ENCODE measurements around the gene LRRC8D.

Gene LRRC8D

GRCh38 chr1:89863165-89863830 is 42.5 kb downstream of the LRRC8D start:
- H3K36me3 Mint-ChIP-seq = peaks cover 31% of the 10 kb centered on the region
- peak overlapping the region; percentile 85 for H3K27ac Mint-ChIP-seq
- H3K4me1 Mint-ChIP-seq (ENCODE audit: low read depth) = peaks cover 67% of the 10 kb centered on the region
- no peaks in the 10 kb centered on the region for H3K9me3 Mint-ChIP-seq (ENCODE audit: low read depth)
- H3K4me3 Mint-ChIP-seq = peak overlapping the region; percentile 9
- H3K27me3 Mint-ChIP-seq = no peaks in the 10 kb centered on the region

- peaks cover 76% of the 10 kb centered on the region for H3K4me1 Mint-ChIP-seq (ENCODE audit: low read depth)
- no peak overlapping the region for H3K27ac Mint-ChIP-seq
- H3K36me3 Mint-ChIP-seq = peaks cover 36% of the 10 kb centered on the region
- H3K4me3 Mint-ChIP-seq = no peak overlapping the region
- no peaks in the 10 kb centered on the region for H3K27me3 Mint-ChIP-seq
- H3K9me3 Mint-ChIP-seq (ENCODE audit: low read depth) = no peaks in the 10 kb centered on the region
These were observed 44.9 kb downstream of the LRRC8D start for GRCh38 chr1:89865498-89866382.

- H3K36me3 Mint-ChIP-seq = peaks cover 37% of the 10 kb centered on the region
- no peak overlapping the region for H3K4me3 Mint-ChIP-seq
- no peak overlapping the region for H3K27ac Mint-ChIP-seq
- H3K4me1 Mint-ChIP-seq (ENCODE audit: low read depth) = peaks cover 76% of the 10 kb centered on the region
- no peaks in the 10 kb centered on the region for H3K9me3 Mint-ChIP-seq (ENCODE audit: low read depth)
- H3K27me3 Mint-ChIP-seq = no peaks in the 10 kb centered on the region
These were observed 45.7 kb downstream of the LRRC8D start for GRCh38 chr1:89866568-89866967.

GRCh38 chr1:89870998-89871397 is 50.2 kb downstream of the LRRC8D start:
- Mint-ChIP-seq H3K4me3 (peak overlapping the region; percentile 1), H3K9me3 (ENCODE audit: low read depth) (no peaks in the 10 kb centered on the region), H3K27me3 (no peaks in the 10 kb centered on the region), H3K4me1 (ENCODE audit: low read depth) (peaks cover 73% of the 10 kb centered on the region), H3K27ac (peak overlapping the region; percentile 1), H3K36me3 (peaks cover 39% of the 10 kb centered on the region)

GRCh38 chr1:89871768-89872473 is 51.1 kb downstream of the LRRC8D start:
- Mint-ChIP-seq H3K27ac (no peak overlapping the region), H3K36me3 (peaks cover 41% of the 10 kb centered on the region), H3K9me3 (ENCODE audit: low read depth) (no peaks in the 10 kb centered on the region), H3K27me3 (no peaks in the 10 kb centered on the region), H3K4me3 (no peak overlapping the region), H3K4me1 (ENCODE audit: low read depth) (peaks cover 74% of the 10 kb centered on the region)

- Mint-ChIP-seq H3K4me1 (ENCODE audit: low read depth) (peaks cover 71% of the 10 kb centered on the region), H3K27ac (no peak overlapping the region), H3K36me3 (peaks cover 37% of the 10 kb centered on the region), H3K4me3 (no peak overlapping the region), H3K27me3 (no peaks in the 10 kb centered on the region), H3K9me3 (ENCODE audit: low read depth) (no peaks in the 10 kb centered on the region)
These were observed 51.7 kb downstream of the LRRC8D start for GRCh38 chr1:89872567-89872966.

GRCh38 chr1:89873288-89873687 is 52.5 kb downstream of the LRRC8D start:
- no peaks in the 10 kb centered on the region for H3K9me3 Mint-ChIP-seq (ENCODE audit: low read depth)
- no peaks in the 10 kb centered on the region for H3K27me3 Mint-ChIP-seq
- H3K36me3 Mint-ChIP-seq = peaks cover 36% of the 10 kb centered on the region
- no peak overlapping the region for H3K4me3 Mint-ChIP-seq
- H3K4me1 Mint-ChIP-seq (ENCODE audit: low read depth) = peaks cover 73% of the 10 kb centered on the region
- H3K27ac Mint-ChIP-seq = no peak overlapping the region

- H3K27ac Mint-ChIP-seq = no peak overlapping the region
- H3K27me3 Mint-ChIP-seq = no peaks in the 10 kb centered on the region
- H3K4me3 Mint-ChIP-seq = no peak overlapping the region
- peaks cover 33% of the 10 kb centered on the region for H3K36me3 Mint-ChIP-seq
- H3K9me3 Mint-ChIP-seq (ENCODE audit: low read depth) = no peaks in the 10 kb centered on the region
- peaks cover 71% of the 10 kb centered on the region for H3K4me1 Mint-ChIP-seq (ENCODE audit: low read depth)
These were observed 52.9 kb downstream of the LRRC8D start for GRCh38 chr1:89873770-89874169.

- H3K4me1 Mint-ChIP-seq (ENCODE audit: low read depth) = peaks cover 64% of the 10 kb centered on the region
- peaks cover 36% of the 10 kb centered on the region for H3K36me3 Mint-ChIP-seq
- H3K4me3 Mint-ChIP-seq = no peak overlapping the region
- H3K27ac Mint-ChIP-seq = peak overlapping the region; percentile 29
- H3K9me3 Mint-ChIP-seq (ENCODE audit: low read depth) = peaks cover 6% of the 10 kb centered on the region
- no peaks in the 10 kb centered on the region for H3K27me3 Mint-ChIP-seq
These were observed 55.6 kb downstream of the LRRC8D start for GRCh38 chr1:89876463-89876862.

GRCh38 chr1:89877756-89878155 is 56.9 kb downstream of the LRRC8D start:
- H3K4me3 Mint-ChIP-seq = no peak overlapping the region
- H3K36me3 Mint-ChIP-seq = peaks cover 33% of the 10 kb centered on the region

GRCh38 chr1:89878256-89878655 is 57.4 kb downstream of the LRRC8D start:
- Mint-ChIP-seq H3K4me3 (no peak overlapping the region), H3K27ac (no peak overlapping the region), H3K36me3 (peaks cover 36% of the 10 kb centered on the region), H3K27me3 (no peaks in the 10 kb centered on the region), H3K4me1 (ENCODE audit: low read depth) (peaks cover 57% of the 10 kb centered on the region), H3K9me3 (ENCODE audit: low read depth) (peaks cover 6% of the 10 kb centered on the region)

More at GRCh38 chr1:89877756-89878155, 56.9 kb downstream of the LRRC8D start:
- H3K4me1 Mint-ChIP-seq (ENCODE audit: low read depth) = peaks cover 56% of the 10 kb centered on the region
- no peaks in the 10 kb centered on the region for H3K27me3 Mint-ChIP-seq
- H3K27ac Mint-ChIP-seq = no peak overlapping the region
- H3K9me3 Mint-ChIP-seq (ENCODE audit: low read depth) = peaks cover 6% of the 10 kb centered on the region

- no peaks in the 10 kb centered on the region for H3K27me3 Mint-ChIP-seq
- no peak overlapping the region for H3K27ac Mint-ChIP-seq
- peaks cover 54% of the 10 kb centered on the region for H3K4me1 Mint-ChIP-seq (ENCODE audit: low read depth)
- peaks cover 34% of the 10 kb centered on the region for H3K36me3 Mint-ChIP-seq
- H3K4me3 Mint-ChIP-seq = no peak overlapping the region
- peaks cover 6% of the 10 kb centered on the region for H3K9me3 Mint-ChIP-seq (ENCODE audit: low read depth)
These were observed 59.8 kb downstream of the LRRC8D start for GRCh38 chr1:89880679-89881078.

GRCh38 chr1:89881415-89882058 is 60.7 kb downstream of the LRRC8D start:
- H3K36me3 Mint-ChIP-seq = peaks cover 30% of the 10 kb centered on the region
- H3K4me1 Mint-ChIP-seq (ENCODE audit: low read depth) = peaks cover 54% of the 10 kb centered on the region
- no peak overlapping the region for H3K27ac Mint-ChIP-seq
- no peaks in the 10 kb centered on the region for H3K27me3 Mint-ChIP-seq
- H3K9me3 Mint-ChIP-seq (ENCODE audit: low read depth) = peaks cover 6% of the 10 kb centered on the region
- H3K4me3 Mint-ChIP-seq = peak overlapping the region; percentile 38

GRCh38 chr1:89882348-89883029 is 61.7 kb downstream of the LRRC8D start:
- H3K4me3 Mint-ChIP-seq = no peak overlapping the region
- peaks cover 6% of the 10 kb centered on the region for H3K9me3 Mint-ChIP-seq (ENCODE audit: low read depth)
- no peak overlapping the region for H3K27ac Mint-ChIP-seq
- no peaks in the 10 kb centered on the region for H3K27me3 Mint-ChIP-seq
- H3K36me3 Mint-ChIP-seq = peaks cover 30% of the 10 kb centered on the region
- peaks cover 52% of the 10 kb centered on the region for H3K4me1 Mint-ChIP-seq (ENCODE audit: low read depth)
